Stimulated activated CD8-positive, alpha-beta memory T cell treated with anti-CD3 and anti-CD28 coated beads, Interleukin-15, amount 100 ng/mL, for 1 hour (primary cell): Measurements from ENCODE around the gene CAB39L.

Experiments used
- DNase-seq: peaks from one replicate; pipeline ENCODE4 v3.0.0-alpha.2; 2020; ENCODE audit warnings: low read depth

The CAB39L gene

DNA sequence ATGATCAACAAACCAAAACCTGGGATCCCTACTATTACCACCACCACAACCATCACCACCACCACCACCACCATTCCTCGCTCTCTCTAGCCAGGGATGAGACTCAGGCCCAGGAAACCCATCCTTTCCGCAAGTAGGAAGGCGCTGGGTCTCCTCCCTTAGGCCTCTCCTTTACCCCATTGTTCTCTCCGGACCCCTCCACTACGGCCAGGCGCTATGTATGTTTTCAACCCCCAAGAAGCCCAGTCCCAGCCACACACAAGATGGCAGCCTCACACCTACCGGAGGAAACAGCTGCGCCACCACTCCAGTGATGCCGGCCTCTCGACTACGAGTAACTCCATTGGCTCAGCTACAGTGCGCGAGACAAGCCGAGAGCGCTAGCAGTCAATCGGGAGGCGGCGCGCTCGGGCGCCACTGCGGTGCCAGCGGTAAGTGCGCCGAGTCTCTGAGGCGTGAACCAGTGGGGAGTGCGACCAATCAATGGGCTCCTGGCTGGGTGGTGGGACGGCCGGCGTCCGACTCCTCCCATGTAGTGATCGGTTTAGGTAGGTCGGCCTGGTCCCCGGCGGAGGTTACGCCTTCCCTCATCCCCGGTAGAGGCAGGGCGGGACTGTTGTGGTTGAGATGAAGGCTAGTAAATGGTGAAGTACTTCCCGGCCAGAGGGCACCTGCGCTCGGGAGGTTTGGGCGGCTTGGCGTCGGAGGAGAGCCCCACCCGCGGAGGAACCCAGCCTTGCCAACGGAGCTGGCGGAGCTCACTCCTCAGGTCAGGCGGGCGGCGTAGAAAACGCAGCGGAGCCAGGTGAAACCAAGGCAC, at the start of gene CAB39L, which contains the start of gene SETDB2:
Gene CAB39L (minus strand): TSS at position 361 of the 820 bp plus-strand sequence. CDS start 61,154 bp downstream, outside the sequence.
Gene SETDB2 (plus strand): TSS at position 571 of the 820 bp plus-strand sequence. CDS start 7,620 bp downstream, outside the sequence.
- peak; percentile 96 for DNase-seq

DNA sequence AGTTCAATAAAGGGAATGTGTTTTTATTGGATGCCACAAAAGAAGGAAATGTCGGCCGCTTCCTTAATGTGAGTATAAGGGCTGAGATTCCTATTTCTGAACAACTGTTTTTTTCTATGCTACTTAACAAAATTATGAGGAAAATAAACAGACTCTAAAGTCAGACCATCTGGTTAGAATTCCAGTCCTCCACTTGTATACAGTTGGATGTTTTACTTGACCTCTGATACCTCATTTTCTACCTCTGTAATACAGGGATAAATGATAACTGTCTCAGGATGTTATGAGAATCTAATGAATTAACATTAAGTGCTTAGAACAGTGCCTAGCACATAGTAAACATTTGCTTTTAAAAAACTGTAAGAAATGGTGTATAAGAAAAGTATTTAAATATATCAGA, 44.7 kb upstream of the CAB39L start:
- DNase-seq, result no peak

DNA sequence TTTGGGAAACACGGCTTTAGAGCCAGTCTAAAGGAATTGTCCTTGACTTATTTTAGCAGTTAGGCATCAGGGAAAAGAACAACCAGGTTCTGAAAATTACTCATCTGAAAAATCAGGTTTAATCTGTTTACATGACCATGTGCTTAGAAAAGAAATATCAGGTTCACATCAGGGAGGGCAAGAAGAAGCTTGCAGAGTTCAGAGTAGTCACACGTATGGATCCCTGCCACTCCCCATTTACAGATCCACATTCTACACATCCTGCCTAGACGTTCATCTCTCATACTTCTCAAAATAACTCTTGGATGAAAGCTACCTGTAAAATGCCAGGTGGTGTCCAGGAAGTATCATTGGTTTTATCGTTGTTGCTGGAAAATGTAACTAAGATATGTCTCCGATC, 37.9 kb upstream of the CAB39L start:
- no peak for DNase-seq

DNA sequence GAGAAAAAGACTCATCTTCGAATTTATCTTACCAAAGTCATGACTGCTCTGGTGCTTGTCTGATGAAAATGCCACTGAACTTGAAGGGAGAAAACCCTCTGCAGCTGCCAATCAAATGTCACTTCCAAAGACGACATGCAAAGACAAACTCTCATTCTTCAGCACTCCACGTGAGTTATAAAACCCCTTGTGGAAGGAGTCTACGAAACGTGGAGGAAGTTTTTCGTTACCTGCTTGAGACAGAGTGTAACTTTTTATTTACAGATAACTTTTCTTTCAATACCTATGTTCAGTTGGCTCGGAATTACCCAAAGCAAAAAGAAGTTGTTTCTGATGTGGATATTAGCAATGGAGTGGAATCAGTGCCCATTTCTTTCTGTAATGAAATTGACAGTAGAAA, 32.7 kb upstream of the CAB39L start:
- DNase-seq, result no peak

DNA sequence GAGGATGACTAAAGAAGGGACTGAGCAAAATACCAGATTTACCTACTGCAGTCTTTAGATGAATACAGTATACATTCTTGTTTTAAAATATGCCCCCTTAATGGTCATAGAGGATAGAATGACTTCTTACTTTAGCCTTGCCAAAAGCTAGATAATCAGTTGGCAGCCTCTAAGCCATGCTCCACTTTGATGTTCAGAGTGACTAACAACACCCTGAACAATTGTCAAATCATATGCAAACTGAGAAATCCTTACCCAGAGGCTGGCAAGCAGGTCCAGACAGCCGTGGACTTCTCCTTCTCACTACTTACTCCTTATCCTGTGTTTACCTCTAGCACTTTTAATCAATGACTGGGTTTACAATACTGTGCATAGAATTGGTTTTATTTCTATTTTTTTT, 28.3 kb upstream of the CAB39L start:
- no peak for DNase-seq

DNA sequence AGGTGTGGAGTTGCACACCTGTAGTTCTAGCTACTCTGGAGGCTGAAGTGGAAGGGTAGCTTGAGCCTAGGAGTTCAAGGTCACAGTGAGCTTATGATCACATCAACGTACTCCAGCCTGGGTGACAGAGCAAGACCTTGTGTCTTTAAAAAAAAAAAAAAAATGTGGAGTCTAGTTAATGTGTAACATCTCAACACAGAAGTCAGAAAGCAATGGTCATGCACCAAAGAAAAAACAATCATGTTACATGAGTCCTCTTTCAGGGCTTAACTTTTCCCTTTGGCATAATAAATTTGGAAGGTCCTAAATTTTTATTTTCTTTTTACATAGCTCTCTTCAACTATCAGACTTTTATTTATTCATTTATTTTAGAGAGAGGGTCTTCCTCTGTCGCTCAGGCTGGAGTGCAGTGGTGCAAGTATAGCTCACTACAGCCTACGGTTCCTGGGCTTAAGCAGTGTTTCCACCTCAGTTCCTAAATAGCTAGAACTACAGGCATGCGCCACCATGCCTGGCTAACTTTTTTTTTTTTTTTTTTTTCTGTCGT, 22.5 kb upstream of the CAB39L start:
- no peak for DNase-seq

DNA sequence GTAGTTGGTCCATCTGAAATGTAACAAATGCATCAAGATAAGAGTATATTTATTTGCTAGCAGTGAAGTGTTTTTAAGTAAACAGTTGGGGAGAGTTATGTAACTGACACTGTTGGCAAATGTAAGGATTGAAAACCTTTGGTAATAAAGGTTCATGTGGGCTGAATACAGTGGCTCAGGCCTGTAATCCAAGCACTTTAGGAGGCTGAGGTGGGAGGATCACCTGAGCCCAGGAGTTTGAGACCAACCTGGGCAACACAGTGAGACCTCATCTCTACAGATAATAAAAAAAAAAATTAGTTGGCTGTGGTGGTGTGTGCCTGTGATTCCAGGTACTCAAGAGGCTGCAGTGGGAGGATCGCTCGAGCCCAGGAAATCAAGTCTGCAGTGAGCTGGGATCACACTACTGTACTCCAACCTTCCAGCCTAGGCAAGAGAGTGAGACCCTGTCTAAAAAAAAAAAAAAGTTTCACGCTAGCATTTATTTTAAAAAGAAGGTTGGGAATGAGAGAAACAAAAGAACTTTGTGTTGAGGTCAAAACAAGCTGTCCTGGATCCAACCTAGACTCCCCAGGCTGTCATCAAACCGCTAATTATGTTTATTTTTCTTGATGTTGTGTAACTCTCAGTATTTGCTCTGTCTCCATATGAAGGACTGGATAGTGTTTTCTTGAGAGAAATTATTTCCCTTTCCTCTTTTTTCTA, 20.9 kb upstream of the CAB39L start:
- no peak for DNase-seq

DNA sequence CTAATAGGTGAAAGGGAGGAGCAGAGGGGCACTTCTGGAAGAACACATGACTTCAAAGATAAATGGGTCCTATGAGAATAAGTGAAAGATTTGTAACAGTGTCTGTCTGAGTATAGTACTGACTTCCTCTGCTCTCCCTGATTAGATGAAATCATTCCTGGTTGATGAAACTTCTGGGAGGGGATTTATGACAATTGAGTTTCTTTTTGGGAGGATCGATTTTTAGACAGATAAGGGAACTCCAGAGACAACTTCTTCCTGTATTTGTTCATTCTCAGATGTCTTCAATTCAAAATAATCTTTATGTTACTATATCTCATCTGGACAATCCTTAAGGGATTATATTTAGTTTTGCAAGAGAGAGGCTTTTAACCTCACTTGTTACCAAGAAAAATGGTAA, 20.2 kb upstream of the CAB39L start:
- DNase-seq, result no peak

DNA sequence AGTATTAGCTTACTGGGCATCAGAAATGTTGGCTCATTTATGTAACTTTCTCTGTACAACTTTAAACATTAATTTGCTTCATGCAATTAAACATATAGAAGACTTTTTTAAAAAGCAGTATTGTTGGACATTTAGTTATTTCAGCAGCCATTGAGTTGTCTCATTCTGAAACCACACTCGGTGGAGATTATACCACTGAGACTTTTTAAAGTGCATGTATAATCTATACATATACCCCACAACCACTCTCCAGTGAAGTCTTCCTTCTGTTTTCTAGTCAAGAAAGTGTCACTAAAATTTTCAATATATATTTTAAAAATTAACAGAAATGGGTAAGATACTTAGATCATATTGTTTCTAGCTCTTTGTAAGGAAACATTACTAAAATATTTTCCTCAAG, 15.7 kb upstream of the CAB39L start:
- no peak for DNase-seq

DNA sequence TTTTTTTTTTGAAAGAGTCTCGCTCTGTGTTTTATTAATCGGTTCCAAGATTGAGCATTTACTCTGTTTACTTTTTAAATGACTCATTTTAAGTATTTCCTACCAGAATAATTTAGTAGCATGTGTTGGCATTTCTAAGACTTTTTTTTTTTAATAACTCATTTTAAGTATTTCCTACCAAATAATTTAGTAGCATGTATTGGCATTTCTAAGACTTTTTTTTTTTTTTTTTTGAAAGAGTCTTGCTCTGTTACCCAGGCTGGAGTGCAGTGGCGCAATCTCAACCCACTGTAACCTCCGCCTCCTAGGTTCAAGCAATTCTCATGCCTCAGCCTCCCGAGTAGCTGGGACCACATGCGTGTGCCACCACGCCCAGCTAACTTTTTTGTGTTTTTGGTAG, 13.4 kb upstream of the CAB39L start:
- no peak for DNase-seq

DNA sequence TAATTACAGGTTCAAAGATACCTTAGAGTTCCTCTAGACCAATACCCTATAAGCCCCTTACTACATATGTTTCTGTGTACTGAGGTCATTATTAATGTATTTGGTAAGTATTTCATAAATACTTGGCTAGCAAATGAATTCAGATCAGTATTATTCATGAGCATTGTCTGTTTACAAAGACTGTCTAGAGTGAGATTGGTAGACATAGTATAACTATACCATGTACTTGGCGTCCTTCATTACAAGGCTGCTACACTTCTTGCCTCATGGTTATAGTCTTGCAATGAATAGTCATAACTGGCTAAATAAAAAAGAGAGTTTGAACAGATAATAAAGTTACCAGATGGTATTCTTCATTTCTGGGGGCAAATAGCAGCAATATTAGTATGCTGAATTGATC, 12.3 kb upstream of the CAB39L start:
- DNase-seq, result no peak

DNA sequence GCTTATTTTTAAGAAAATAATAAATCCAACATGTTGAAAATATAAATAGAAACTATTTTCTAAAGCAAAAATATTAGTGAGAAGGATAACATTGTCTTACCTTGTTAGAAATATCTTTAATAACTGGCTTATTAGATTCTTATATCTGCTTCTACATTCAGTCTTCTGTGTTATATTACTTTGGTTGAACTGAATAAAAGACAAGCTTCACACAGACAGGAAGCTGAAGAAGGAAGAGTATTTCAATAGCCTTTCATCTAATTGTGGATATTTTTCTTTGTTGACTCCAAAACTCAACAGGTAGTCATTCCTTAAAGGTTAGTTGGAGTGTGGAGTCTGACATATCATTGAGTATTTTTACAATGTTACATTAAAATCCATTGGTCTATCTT, 11.1 kb upstream of the CAB39L start:
- no peak for DNase-seq

DNA sequence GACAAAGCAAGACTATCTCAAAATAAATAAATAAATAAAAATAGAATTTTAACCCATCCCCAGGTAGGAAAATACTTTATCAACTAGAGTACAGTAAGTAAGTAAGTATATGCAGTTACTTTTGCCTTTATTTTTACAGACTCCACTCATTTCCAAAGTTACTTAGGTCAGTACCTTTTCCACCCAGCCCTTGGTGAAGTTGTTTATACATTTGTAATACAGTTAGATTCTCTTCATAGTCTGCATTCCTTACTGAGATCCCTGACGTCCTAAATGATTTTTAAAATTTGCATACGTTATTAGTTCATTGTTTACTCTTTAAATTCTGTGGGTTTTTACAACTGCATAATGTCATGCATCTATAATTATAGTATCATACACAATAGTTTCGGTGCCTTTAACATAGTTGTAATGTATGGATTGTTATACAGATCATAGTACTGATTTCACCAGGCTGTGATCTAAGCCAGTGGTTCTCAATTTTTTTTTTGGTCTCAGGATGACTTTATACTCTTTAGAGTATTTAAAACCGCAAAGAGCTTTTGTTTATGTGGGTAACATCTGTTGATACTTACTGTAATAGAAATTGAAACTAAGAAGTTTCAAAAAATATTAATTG, 10.6 kb upstream of the CAB39L start:
- no peak for DNase-seq

DNA sequence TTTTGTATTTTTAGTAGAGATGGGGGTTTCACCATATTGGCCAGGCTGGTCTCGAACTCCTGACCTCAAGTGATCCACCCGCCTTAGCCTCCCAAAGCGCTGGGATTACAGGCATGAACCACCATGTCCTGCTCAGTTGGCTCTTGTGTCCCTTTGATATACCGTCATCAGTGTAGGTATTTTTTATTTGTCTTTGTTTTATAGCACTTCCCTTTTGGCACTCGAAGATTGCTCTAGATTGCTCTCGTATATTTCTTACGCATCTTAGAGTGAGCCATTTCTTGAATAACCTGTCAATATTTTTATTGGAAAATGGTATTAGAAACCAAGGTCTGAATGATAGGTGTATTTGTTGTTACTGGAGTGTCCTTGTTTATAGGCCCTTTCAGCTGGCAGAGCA, 9.6 kb upstream of the CAB39L start:
- no peak for DNase-seq

DNA sequence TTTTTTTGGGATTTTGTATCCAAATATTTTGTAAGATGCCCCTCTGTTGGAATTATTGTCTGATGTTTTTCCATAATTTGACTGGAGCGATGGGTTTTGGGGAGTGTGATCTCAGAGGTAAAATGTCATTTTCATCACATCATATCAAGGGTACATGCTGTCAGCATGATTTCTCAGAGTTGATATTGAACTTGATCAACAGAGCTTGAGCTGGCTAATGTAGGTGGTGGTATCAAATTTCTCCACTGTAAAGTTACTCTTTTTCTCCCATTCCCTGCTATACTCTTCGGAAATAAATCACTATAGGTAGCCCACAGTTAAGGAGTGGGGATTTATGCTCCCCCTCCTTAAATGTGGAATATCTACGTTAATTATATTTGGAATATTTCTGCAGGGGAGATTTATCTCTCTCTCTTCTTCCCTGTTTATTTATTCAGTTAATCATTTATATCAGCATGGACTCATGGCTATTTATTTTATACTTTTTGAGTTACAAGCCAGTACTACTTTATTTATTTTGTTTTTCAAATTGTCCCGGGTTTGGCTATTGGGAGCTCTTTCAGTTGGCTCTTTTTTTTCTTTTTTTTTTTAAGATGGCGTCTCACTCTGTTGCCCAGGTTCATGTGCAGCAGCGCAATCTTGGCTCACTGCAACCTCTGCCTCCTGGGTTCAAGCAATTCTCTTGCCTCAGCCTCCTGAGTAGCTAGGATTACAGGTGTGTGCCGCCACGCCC, 9.0 kb upstream of the CAB39L start:
- no peak for DNase-seq

DNA sequence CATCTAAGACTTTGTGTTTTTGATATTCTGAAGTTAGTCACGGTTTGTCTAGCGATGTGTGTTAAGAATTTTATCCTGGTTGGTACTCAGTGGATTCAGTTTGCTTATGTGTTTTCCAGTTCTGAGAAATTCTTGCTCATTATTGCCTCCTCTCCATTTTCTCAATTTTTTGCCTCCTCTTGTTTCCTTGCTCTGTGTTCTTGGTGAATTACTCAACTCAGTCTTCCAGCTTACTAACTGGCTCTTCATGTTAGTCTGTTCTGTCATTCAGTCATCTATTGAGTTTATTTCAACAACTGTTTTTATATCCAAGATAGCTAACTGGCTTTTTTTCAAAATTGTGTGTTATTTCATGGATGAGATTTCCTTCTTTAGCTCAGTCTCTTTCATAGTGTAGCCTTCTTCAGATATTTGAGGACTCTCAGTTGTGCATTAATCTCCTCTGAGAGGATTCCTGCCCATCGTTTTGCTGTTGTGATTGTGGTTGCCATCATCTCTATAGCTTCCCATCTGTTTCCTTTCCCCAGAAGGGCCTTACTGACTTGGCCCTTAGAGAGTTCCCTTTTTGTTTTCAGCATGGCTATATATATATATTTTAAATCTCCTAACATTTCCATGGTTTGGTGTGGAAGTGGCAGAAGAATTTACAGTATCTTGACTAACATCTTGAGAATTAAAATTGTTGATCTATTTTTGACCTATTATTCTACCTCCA, 6.4 kb upstream of the CAB39L start:
- DNase-seq, result no peak

DNA sequence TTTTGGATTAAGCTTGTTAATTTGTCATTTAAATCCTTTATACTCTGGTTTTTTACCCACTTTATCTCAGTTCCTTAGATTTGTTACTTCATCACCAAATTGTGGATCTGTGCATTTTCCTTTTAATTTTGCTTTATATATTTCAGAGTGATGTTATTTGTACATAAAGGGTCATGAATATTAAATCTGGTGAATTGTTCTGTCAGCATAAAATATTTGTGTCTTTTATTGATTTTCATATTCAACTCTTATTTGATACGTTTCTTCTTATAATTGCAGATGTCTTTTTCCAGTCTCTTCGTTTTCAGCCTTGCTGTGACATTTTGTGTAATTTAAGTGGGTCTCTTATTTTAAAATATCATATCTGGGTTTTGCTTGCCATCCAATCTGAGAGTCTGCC, 4.9 kb upstream of the CAB39L start:
- DNase-seq, result no peak

DNA sequence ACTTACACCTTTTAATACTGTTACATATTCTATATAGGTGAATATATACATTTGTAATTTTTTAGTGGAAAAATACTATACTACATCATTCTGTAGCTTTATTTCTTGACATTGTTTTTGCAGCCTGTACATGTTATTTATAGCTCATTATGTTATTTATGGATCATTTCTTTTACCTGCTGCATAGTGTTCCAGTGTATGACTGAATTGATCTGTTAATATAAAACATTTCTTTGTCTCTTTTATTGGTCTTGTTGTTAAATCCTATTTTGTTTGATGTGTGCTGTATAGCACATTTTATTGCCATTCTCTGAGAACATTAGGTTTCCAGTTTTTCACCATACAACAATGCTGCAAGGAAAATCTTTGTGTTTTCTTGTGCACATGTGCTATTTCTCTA, 2.6 kb upstream of the CAB39L start:
- no peak for DNase-seq

DNA sequence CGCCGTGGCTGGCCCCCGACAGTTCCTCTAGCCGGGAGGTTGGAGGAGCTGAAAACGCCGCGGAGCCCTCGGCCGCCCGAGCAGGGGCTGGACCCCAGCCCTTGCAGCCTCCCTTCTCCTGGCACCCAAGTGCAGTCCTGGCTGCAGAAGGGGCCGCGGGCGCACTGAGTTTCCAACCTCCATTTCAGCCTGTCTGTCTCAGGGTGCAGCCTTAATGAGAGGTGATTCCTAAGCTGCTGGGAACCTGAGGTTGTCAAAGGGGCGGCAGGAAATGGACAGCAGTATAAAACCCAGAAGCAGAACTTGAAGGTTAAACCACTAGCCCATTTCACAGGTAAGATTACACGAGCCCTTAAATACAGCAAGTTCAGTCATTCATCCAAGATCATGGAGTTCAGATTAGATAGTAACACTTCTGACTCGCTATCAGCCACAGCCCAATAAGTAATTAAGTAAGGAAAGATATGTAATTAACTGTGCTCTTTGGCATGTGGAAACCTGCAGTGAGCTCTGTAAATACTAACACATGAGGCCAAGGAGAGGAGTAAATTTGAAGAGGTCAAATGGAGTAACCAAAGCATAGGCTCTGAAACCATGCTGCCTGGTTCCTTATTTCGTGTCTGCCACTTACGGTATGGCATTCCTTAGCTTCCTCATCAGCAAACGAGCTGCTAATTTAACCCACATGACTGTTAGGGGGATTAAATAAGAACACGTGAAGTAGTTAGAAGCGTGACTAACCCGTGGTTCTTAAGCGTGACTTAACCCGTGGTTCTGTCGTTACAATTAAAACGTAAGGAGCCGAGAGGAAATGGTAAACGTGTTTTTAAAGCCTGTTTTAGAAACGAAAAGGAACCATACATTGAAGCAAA, 896 bp upstream of the CAB39L start:
- no peak for DNase-seq

DNA sequence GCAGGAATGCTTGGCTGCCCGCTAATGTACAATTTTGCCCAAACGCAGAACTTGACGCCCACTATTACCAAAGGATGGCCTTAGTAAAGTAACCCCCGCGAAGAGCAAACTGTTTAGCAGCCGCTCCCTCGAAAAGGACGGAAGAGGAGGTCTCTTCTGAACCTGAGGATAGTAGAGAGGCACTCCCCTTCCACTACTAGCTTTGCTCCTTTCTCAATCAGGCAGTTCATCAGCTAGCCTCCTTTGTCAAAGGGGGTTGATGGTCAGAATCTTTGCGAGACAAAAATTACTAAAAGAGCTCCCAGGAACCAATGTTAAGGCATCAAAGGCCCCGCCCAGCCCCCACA, 534 bp downstream of the CAB39L start:
- no peak for DNase-seq

DNA sequence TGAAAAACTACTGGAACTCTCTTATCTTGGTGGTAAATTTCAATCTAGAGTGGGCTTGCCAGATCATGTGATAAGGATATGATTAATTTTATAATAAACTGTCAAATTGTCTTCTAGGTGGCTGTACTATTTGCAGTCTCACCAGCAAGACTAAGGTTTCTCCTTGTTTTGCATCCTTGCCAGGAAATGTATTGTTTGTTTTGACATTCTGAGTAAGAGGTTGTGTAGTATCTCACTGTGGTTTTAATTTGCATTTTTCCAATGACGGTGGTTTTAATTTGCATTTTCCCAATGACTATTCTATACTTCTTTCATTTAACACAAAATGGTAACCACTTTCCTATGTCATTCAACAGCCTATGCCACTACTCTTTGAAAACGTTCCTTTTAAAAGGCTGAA, 2.0 kb downstream of the CAB39L start:
- DNase-seq, result no peak
